Ascending aorta (tissue), 2 donors: ENCODE data around the gene SNRNP48. TPM values are rescaled to one million over a fixed set of nuclear protein-coding genes. Genes with fewer than 3 reads are reported as not detected.

Experiments used
- DNase-seq, 2 donors: peaks; one replicate each; pipeline ENCODE4 v3.0.0-alpha.2; 2019; ENCODE audit warnings: low spot score in 2 of 2
- H3K27ac ChIP-seq, 2 donors: fragments of 200-600 bp; sonication (generic); one replicate each; pipeline ENCODE4 v1.5.1; 2016 to 2017; ENCODE audit warnings: mild to moderate bottlenecking in 1 of 2
- H3K27me3 ChIP-seq: fragments of 200-600 bp; sonication (generic); one replicate; pipeline ENCODE4 v1.5.1; 2017
- H3K36me3 ChIP-seq, 2 donors: fragments of 200-600 bp; sonication (generic); one replicate each; pipeline ENCODE4 v1.5.1; 2016
- H3K4me1 ChIP-seq, 2 donors: fragments of 200-600 bp; sonication (generic); one replicate each; pipeline ENCODE4 v1.5.1; 2016 to 2017; ENCODE audit warnings: mild to moderate bottlenecking in 1 of 2
- H3K4me3 ChIP-seq, 2 donors: fragments of 200-600 bp; sonication (generic); one replicate each; pipeline ENCODE4 v1.5.1; 2016 to 2017; ENCODE audit warnings: mild to moderate bottlenecking in 1 of 2
- H3K9me3 ChIP-seq, 2 donors: fragments of 200-600 bp; sonication (generic); one replicate each; pipeline ENCODE4 v1.5.1; 2016
- CTCF ChIP-seq, 3 experiments: fragments of 200-600 bp in 2 of 3; fragments of 450-650 bp in 1 of 3; sonication (generic) in 2 of 3; IDR thresholded peaks; one replicate each; pipeline ENCODE4 v1.5.1; 2016 to 2019; ENCODE audit warnings: antibody characterized with exemption in 3 of 3, mild to moderate bottlenecking in 1 of 3, moderate library complexity in 1 of 3
- intact Hi-C: fragments of 100-400 bp; cut with DNase I; formaldehyde crosslinking; loops from one replicate; pipeline ENCODE4 v1.15.1; 2023
- total RNA-seq: library from RNA; depleted of rRNA; stranded (reverse); fragments of >200 nt; gene quantifications from one replicate; pipeline ENCODE4 v1.1.0, GENCODE V29; 2016

The SNRNP48 gene
- total RNA-seq, 1 donor from 2014 or later: 1.3 TPM

GRCh38 chr6:7542874-7543624 is 46.9 kb upstream of the SNRNP48 start:
- Histone ChIP-seq H3K4me3 (peak overlapping the region; percentile 63 to 76), H3K27me3 (peaks cover 12% of the 10 kb centered on the region), H3K36me3 (no peaks in the 10 kb centered on the region), H3K27ac (no peak overlapping the region), H3K9me3 (no peaks in the 10 kb centered on the region), H3K4me1 (peaks cover 8 to 16% of the 10 kb centered on the region in 2 donors)
- intact Hi-C loops: no loop called here
- DNase-seq: no peak
- no peak for TF ChIP-seq CTCF (IDR thresholded peaks at IDR 0.05)

- peaks cover 8 to 16% of the 10 kb centered on the region in 2 donors for H3K4me1 ChIP-seq
- TF ChIP-seq CTCF (IDR thresholded peaks at IDR 0.05): no peak
- H3K27me3 ChIP-seq: peaks cover 12% of the 10 kb centered on the region
- H3K9me3 ChIP-seq: no peaks in the 10 kb centered on the region
- no peak overlapping the region for H3K27ac ChIP-seq
- H3K4me3 ChIP-seq: no peak overlapping the region
- no peaks in the 10 kb centered on the region for H3K36me3 ChIP-seq
- intact Hi-C loops: no loop called here
- DNase-seq: no peak
Observed at GRCh38 chr6:7543789-7544424, 46.1 kb upstream of the SNRNP48 start.

- intact Hi-C loops: no loop called here
- peaks cover 8 to 16% of the 10 kb centered on the region in 2 donors for H3K4me1 ChIP-seq
- H3K27ac ChIP-seq: no peak overlapping the region
- H3K36me3 ChIP-seq: no peaks in the 10 kb centered on the region
- TF ChIP-seq CTCF (IDR thresholded peaks at IDR 0.05): no peak
- no peak for DNase-seq
- H3K9me3 ChIP-seq: no peaks in the 10 kb centered on the region
- H3K27me3 ChIP-seq: peaks cover 12% of the 10 kb centered on the region
- H3K4me3 ChIP-seq: no peak overlapping the region
Observed at GRCh38 chr6:7544597-7544996, 45.4 kb upstream of the SNRNP48 start.

GRCh38 chr6:7545316-7546019 is 44.5 kb upstream of the SNRNP48 start:
- TF ChIP-seq CTCF (IDR thresholded peaks at IDR 0.05): no peak
- Histone ChIP-seq H3K36me3 (no peaks in the 10 kb centered on the region), H3K4me3 (no peak overlapping the region), H3K27ac (no peak overlapping the region), H3K27me3 (peaks cover 12% of the 10 kb centered on the region), H3K4me1 (peaks cover 8 to 16% of the 10 kb centered on the region in 2 donors), H3K9me3 (no peaks in the 10 kb centered on the region)
- intact Hi-C loops: no loop called here
- DNase-seq: no peak

GRCh38 chr6:7546020-7546369 is 44.0 kb upstream of the SNRNP48 start:
- DNase-seq: no peak
- Histone ChIP-seq H3K27ac (no peak overlapping the region), H3K9me3 (no peaks in the 10 kb centered on the region), H3K27me3 (peaks cover 12% of the 10 kb centered on the region), H3K4me3 (no peak overlapping the region), H3K36me3 (no peaks in the 10 kb centered on the region), H3K4me1 (peaks cover 8 to 16% of the 10 kb centered on the region in 2 donors)
- TF ChIP-seq CTCF (IDR thresholded peaks at IDR 0.05): no peak
- intact Hi-C loops: no loop called here
